HK-2 (cell line): ENCODE measurements around the gene RPN2.

Source experiments
- DNase-seq: peaks from one replicate; pipeline ENCODE4 v3.0.0-alpha.2; 2018; ENCODE audit not compliant: unreplicated experiment

RPN2 gene

GRCh38 chr20:37243076-37243936, 64.2 kb downstream of the RPN2 start:
- no peak for DNase-seq

GRCh38 chr20:37243937-37244571, 64.9 kb downstream of the RPN2 start:
- DNase-seq: no peak

- no peak for DNase-seq
These were observed 65.4 kb downstream of the RPN2 start for GRCh38 chr20:37244572-37244957.

GRCh38 chr20:37245216-37246150, 66.4 kb downstream of the RPN2 start:
- no peak for DNase-seq

GRCh38 chr20:37246736-37247135, 67.6 kb downstream of the RPN2 start:
- no peak for DNase-seq

GRCh38 chr20:37247547-37247946, 68.4 kb downstream of the RPN2 start:
- no peak for DNase-seq

- no peak for DNase-seq
These were observed 70.2 kb downstream of the RPN2 start for GRCh38 chr20:37249304-37249703.

- no peak for DNase-seq
These were observed 72.8 kb downstream of the RPN2 start for GRCh38 chr20:37251825-37252477.

GRCh38 chr20:37253087-37253486, 74.0 kb downstream of the RPN2 start:
- DNase-seq: no peak

GRCh38 chr20:37254114-37254878, 75.2 kb downstream of the RPN2 start:
- no peak for DNase-seq

GRCh38 chr20:37256286-37256685, 77.2 kb downstream of the RPN2 start:
- DNase-seq: no peak

- no peak for DNase-seq
These were observed 78.4 kb downstream of the RPN2 start for GRCh38 chr20:37257530-37257929.

- no peak for DNase-seq
These were observed 78.9 kb downstream of the RPN2 start for GRCh38 chr20:37257988-37258387.

- DNase-seq: no peak
These were observed 79.9 kb downstream of the RPN2 start for GRCh38 chr20:37259031-37259430.

GRCh38 chr20:37259865-37260264, 80.7 kb downstream of the RPN2 start:
- DNase-seq: no peak

GRCh38 chr20:37260923-37261322, 81.8 kb downstream of the RPN2 start:
- no peak for DNase-seq

- DNase-seq: no peak
These were observed 82.6 kb downstream of the RPN2 start, which contains the start of gene GHRH for GRCh38 chr20:37261714-37262113. Gene GHRH (minus strand): TSS chr20:37261814. CDS start chr20:37256889, 4,925 bp downstream.

- no peak for DNase-seq
These were observed 83.4 kb downstream of the RPN2 start for GRCh38 chr20:37262505-37262904.

GRCh38 chr20:37263686-37264085, 84.6 kb downstream of the RPN2 start:
- no peak for DNase-seq

GRCh38 chr20:37265152-37265551, 86.0 kb downstream of the RPN2 start:
- DNase-seq: no peak
